ENCODE results near the gene RASSF4.

RASSF4 gene

GRCh38 chr10:44950326-44951225 lies 9.0 kb upstream of the RASSF4 start:
- ATAC-seq (no peak), DNase-seq (no peak)
- Mint-ChIP-seq H3K4me3 (no peak overlapping the region), H3K27me3 (no peaks in the 10 kb centered on the region), H3K9me3 (peaks cover 5 to 6% of the 10 kb centered on the region in 2 donors), H3K4me1 (peaks cover 12% of the 10 kb centered on the region), H3K27ac (peak overlapping the region in 1 of 2 donors; percentile 65)

GRCh38 chr10:44951576-44952226 lies 7.9 kb upstream of the RASSF4 start:
- H3K4me1 Mint-ChIP-seq: peaks cover 18% of the 10 kb centered on the region
- H3K27me3 Mint-ChIP-seq: no peaks in the 10 kb centered on the region
- H3K9me3 Mint-ChIP-seq: no peaks in the 10 kb centered on the region
- no peak overlapping the region for H3K27ac Mint-ChIP-seq
- no peak overlapping the region for H3K4me3 Mint-ChIP-seq
- ATAC-seq (no peak), DNase-seq (no peak)

DNA sequence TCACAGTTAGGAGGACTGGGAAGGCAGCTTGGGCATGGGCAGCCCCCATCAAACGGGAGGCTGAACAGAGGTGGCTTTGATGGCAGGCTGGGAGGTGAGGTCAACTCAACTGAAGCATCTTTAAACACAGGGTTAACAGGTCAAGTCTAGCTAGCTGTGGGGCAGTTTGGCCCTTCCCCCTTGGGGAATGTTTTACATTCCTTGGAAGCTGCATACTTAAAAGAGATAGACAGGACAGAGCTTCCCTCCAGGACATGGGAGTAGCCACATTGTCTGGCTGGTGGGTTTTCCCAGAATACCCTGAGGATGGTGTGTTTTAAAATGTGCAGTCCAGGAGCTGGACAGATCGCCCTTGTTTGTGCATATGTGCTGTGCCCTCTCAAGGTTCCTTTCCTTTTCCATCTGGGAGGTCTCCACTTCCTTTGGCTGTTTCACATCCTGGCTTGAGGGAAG lies 6.8 kb upstream of the RASSF4 start:
- no peak for DNase-seq
- H3K4me1 Mint-ChIP-seq: peaks cover 29% of the 10 kb centered on the region
- no peaks in the 10 kb centered on the region for H3K27me3 Mint-ChIP-seq
- no peak overlapping the region for H3K27ac Mint-ChIP-seq
- no peak overlapping the region for H3K4me3 Mint-ChIP-seq
- ATAC-seq: no peak
- no peaks in the 10 kb centered on the region for H3K9me3 Mint-ChIP-seq

- Mint-ChIP-seq H3K27ac (no peak overlapping the region), H3K9me3 (no peaks in the 10 kb centered on the region), H3K4me1 (peaks cover 32% of the 10 kb centered on the region), H3K27me3 (no peaks in the 10 kb centered on the region), H3K4me3 (no peak overlapping the region)
- no peak for ATAC-seq
- DNase-seq: no peak
Observed at GRCh38 chr10:44954042-44954441, 5.6 kb upstream of the RASSF4 start.

DNA sequence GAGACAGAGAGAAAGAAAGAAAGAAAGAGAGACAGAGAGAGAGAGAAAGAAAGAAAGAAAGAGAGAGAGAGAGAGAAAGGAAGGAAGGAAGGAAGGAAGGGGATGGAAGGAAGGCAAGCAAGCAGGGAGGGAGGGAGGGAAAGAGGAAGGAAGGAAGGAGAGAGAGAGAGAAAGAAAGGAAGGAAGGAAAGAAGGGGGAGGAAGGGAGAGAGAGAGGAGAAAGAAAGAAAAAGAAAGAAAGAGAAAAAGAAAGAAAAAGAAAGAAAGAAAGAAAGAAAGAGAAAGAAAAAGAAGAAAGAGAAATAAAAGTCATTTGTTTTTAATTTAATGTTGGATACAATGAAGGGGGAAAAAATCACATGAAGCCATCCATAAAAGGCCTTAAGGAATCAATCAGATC lies 4.6 kb upstream of the RASSF4 start:
- DNase-seq: no peak
- no peaks in the 10 kb centered on the region for H3K9me3 Mint-ChIP-seq
- peaks cover 35% of the 10 kb centered on the region for H3K4me1 Mint-ChIP-seq
- H3K27me3 Mint-ChIP-seq: no peaks in the 10 kb centered on the region
- ATAC-seq: no peak
- no peak overlapping the region for H3K27ac Mint-ChIP-seq
- H3K4me3 Mint-ChIP-seq: no peak overlapping the region

DNA sequence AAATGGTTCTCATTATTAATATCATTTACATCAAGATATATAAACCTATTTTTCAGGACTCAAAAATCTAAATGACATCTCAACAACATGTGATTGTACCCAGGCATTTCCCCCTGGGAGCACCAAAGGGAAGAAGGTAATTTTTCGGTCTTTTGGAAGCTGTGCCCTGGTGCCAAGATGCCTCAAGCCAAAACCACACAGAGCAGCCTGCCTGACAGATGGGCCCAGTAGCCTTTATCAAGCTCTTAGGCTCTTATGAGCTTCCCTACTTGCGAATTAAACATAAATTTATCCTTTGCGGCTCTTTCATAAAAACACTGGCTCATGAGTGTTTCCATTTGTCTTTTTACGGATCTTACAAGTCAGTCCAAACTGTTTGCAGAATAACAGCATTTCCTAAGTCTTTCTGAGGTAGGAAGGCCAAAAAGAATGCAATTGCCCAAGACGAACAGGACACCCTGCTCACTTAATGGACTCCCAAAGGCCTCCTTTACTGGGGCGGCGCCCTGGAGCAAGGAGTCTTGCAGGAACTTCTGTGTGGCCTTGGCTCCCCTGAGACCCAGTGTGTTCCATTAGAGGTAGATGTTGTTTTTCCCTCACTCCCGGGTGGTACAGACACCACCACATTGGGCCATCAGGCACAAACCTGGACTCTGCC lies 4.1 kb upstream of the RASSF4 start:
- H3K4me3 Mint-ChIP-seq: no peak overlapping the region
- H3K4me1 Mint-ChIP-seq: peaks cover 38% of the 10 kb centered on the region

DNA sequence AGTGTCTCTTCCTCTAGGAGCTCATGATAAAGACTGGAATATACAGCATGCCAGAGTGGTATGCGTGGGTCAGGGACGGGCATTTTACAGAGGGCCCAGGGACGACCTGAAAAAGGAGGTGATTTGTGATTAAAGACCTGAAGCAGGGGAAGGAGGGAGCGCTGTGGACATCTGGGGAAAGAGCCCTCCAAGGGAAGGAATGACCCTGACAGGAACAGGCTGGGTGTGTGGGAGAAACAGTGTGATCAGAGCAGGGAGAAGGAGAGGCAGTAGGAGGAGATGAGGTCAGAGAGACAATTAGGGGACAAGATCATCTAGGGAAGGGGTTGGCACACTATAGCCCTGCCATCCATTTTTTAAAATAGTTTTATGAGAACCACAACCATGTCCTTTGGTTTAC lies 3.4 kb upstream of the RASSF4 start:
- no peak for ATAC-seq
- Mint-ChIP-seq H3K9me3 (no peaks in the 10 kb centered on the region), H3K27ac (no peak overlapping the region), H3K4me3 (no peak overlapping the region), H3K27me3 (peaks cover 8% of the 10 kb centered on the region), H3K4me1 (peaks cover 39% of the 10 kb centered on the region)
- DNase-seq: no peak

More for the DNA sequence above, 4.1 kb upstream of the RASSF4 start:
- Mint-ChIP-seq H3K9me3 (no peaks in the 10 kb centered on the region), H3K27ac (peak overlapping the region in 1 of 2 donors; percentile 42), H3K27me3 (peaks cover 5% of the 10 kb centered on the region)
- ATAC-seq: no peak
- no peak for DNase-seq

GRCh38 chr10:44956717-44957706 lies 2.6 kb upstream of the RASSF4 start:
- Mint-ChIP-seq H3K4me3 (no peak overlapping the region), H3K9me3 (no peaks in the 10 kb centered on the region), H3K27ac (no peak overlapping the region), H3K27me3 (peaks cover 8% of the 10 kb centered on the region), H3K4me1 (peaks cover 39% of the 10 kb centered on the region)
- ATAC-seq: no peak
- no peak for DNase-seq

DNA sequence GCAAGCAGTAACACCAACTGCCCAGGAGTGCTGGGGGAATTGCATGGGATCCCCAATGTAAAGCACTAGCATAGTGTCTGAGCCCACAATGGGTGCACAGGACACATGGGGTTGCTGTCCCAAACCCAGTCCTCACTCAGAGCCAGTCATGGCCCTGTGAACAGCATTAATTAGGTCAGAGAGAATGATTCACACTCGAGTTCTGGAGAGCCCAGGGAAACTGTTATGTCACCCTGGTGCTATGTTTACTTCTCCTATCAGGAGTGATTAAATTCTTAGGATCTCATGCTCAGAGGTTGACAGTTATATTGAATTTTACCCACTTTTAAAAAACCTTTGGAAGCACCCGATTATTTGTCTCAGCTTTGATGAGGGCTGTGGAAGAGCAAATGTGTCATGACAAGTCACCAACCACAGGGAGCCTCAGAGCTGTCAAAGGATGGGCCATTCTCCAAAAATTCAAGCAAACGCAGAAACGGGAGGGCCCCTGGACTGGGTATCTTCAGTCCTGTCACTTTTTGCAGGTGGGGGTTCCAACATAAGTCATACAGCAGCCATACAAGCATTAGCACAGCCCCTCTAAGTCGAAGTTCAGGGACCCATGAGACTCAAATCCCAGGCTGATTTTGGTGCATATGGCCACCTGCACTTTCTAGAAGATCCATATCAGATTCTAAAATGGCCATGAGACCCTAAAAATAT lies 1.3 kb upstream of the RASSF4 start:
- DNase-seq (no peak), ATAC-seq (no peak)
- Mint-ChIP-seq H3K4me3 (peak overlapping the region; percentile 73 to 83), H3K27me3 (peaks cover 8% of the 10 kb centered on the region), H3K9me3 (no peaks in the 10 kb centered on the region), H3K27ac (no peak overlapping the region), H3K4me1 (peaks cover 45% of the 10 kb centered on the region)

GRCh38 chr10:44958898-44959246 lies 730 bp upstream of the RASSF4 start:
- H3K27me3 Mint-ChIP-seq: peaks cover 8% of the 10 kb centered on the region
- peaks cover 45% of the 10 kb centered on the region for H3K4me1 Mint-ChIP-seq
- peak overlapping the region; percentile 73 to 83 for H3K4me3 Mint-ChIP-seq
- no peak for ATAC-seq
- H3K27ac Mint-ChIP-seq: peak overlapping the region in 1 of 2 donors; percentile 81
- no peak for DNase-seq
- no peaks in the 10 kb centered on the region for H3K9me3 Mint-ChIP-seq

DNA sequence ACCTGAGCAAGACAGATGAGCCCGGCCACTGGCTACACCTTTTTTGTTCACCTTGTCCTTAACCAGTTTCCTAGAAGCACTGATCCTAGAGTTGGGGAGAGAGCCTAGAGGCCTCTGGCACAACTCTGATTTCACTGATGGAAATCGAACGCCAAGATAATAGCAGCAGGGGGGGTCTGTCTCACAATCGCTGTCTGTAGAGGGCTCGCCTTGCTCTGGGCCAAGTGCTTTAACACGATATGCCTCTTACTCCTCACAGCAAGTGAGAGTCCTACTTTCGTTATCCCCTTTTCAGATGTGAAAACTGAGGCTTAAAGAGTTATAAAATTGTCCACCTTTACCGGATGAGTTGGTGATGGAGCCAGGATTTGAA lies 472 bp downstream of the RASSF4 start:
- ATAC-seq (no peak), DNase-seq (no peak)
- H3K9me3 Mint-ChIP-seq: no peaks in the 10 kb centered on the region
- peak overlapping the region; percentile 73 to 83 for H3K4me3 Mint-ChIP-seq
- H3K27me3 Mint-ChIP-seq: peaks cover 8% of the 10 kb centered on the region
- peaks cover 50% of the 10 kb centered on the region for H3K4me1 Mint-ChIP-seq
- H3K27ac Mint-ChIP-seq: no peak overlapping the region

DNA sequence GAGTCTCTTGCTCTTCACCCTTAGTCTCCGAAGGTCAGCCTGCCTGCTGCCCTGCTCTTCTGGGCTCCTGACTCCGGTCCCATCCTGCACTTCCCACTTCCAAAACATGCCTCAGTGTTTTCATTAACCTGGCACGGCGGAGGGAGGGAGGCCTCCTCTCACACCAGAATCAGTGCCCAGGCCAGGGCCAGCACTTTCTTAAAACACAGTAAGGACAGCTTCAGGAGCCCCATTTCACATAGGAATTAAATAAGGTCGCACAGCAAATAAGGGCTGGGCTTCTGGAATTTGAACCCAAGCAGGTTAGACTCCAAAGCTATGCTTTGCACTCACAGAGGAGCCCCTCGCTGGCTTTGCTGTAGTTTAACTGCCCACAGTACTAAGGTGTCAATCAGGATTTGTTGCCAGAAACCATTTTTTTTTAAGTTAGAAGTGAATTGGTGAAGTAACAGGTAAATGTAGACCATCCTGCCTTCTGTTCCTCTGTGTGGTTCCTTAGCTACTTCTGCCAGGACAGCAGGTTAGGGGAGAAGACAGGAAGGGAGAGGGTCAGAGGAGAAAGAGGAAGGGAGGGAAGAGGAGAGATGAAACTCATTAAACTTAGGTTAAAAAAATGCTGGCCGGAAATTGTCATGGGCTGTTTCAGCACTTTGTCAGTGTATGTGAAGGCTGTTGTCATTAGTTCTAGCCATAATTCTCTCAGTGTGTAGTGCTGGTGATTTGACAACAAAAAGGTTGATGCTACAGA lies 1.1 kb downstream of the RASSF4 start:
- Mint-ChIP-seq H3K27me3 (peaks cover 8% of the 10 kb centered on the region), H3K4me3 (peak overlapping the region; percentile 61 to 62), H3K9me3 (no peaks in the 10 kb centered on the region), H3K27ac (no peak overlapping the region), H3K4me1 (peaks cover 56% of the 10 kb centered on the region)
- DNase-seq: no peak
- ATAC-seq: no peak

DNA sequence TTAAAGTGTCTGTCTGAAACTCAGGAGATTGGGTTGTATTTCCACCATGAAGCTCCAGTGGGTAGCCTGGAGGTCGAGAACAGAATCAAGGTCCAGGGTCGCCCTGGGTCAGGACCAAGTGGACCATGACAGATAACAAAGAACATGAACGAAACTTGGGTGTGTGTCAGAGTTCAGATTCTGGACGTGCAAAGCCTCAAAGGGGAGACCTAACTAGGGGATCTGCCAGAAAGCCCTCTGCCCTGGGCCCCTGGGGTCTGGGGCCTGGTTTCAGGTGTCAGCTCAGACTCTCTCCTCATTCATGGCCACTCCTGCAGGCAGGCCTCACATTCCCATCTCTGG lies 1.6 kb downstream of the RASSF4 start:
- peaks cover 58% of the 10 kb centered on the region for H3K4me1 Mint-ChIP-seq
- H3K27me3 Mint-ChIP-seq: peaks cover 8% of the 10 kb centered on the region
- DNase-seq (no peak), ATAC-seq (no peak)
- H3K4me3 Mint-ChIP-seq: no peak overlapping the region
- no peaks in the 10 kb centered on the region for H3K9me3 Mint-ChIP-seq
- no peak overlapping the region for H3K27ac Mint-ChIP-seq

Measured in stimulated activated naive CD8-positive, alpha-beta T cell treated with anti-CD3 and anti-CD28 coated beads, Interleukin-15, amount 100 ng/mL, for 72 hours (primary cell).